Measurements from ENCODE around the gene SYT15B.
"Not testable (repeated sequence)": the region's sequence is repeated elsewhere in the genome, so short reads cannot be mapped to it uniquely, and the experiment has no call there.

The SYT15B gene

GRCh38 chr10:47725047-47725446 is 38.3 kb downstream of the SYT15B start:
- DNase-seq, result not testable (repeated sequence)

- DNase-seq, result not testable (repeated sequence)
These were observed 39.3 kb downstream of the SYT15B start for GRCh38 chr10:47724119-47724518.

GRCh38 chr10:47723362-47723761 is 40.0 kb downstream of the SYT15B start:
- not testable (repeated sequence) for DNase-seq

- DNase-seq, result not testable (repeated sequence)
These were observed 46.2 kb downstream of the SYT15B start for GRCh38 chr10:47717011-47717769.
